HEK293T (cell line): ENCODE measurements around the gene KCND2.

Source experiments
- ARNT ChIP-seq: fragments of 450-650 bp; IDR thresholded peaks from 2 replicates; pipeline ENCODE4 v1.6.1; 2017; ENCODE audit warnings: mild to moderate bottlenecking
- CTBP1 ChIP-seq: fragments of 450-650 bp; IDR thresholded peaks from 2 replicates; pipeline ENCODE4 v1.6.1; 2016; ENCODE audit warnings: borderline replicate concordance
- ELF4 ChIP-seq: fragments of 450-650 bp; IDR thresholded peaks from 2 replicates; pipeline ENCODE4 v1.6.1; 2017; ENCODE audit warnings: antibody characterized with exemption
- FOXA1 ChIP-seq: fragments of 450-650 bp; IDR thresholded peaks from 2 replicates; pipeline ENCODE4 v1.6.1; 2016; ENCODE audit warnings: mild to moderate bottlenecking
- FOXK2 ChIP-seq: fragments of 450-650 bp; IDR thresholded peaks from 2 replicates; pipeline ENCODE4 v1.6.1; 2016; ENCODE audit warnings: mild to moderate bottlenecking
- FOXM1 ChIP-seq: fragments of 450-650 bp; IDR thresholded peaks from 2 replicates; pipeline ENCODE4 v1.6.1; 2017; ENCODE audit warnings: mild to moderate bottlenecking, borderline replicate concordance
- HDGF ChIP-seq: fragments of 450-650 bp; IDR thresholded peaks from 2 replicates; pipeline ENCODE4 v1.6.1; 2017; ENCODE audit warnings: antibody characterized with exemption, borderline replicate concordance
- L3MBTL2 ChIP-seq: fragments of 450-650 bp; conservative IDR thresholded peaks from 2 replicates; pipeline ENCODE4 v1.6.1; 2016; ENCODE audit warnings: mild to moderate bottlenecking
- LEF1 ChIP-seq: fragments of 450-650 bp; IDR thresholded peaks from 2 replicates; pipeline ENCODE4 v1.6.1; 2017; ENCODE audit warnings: mild to moderate bottlenecking, borderline replicate concordance
- NFRKB ChIP-seq: fragments of 450-650 bp; IDR thresholded peaks from 2 replicates; pipeline ENCODE4 v1.6.1; 2016; ENCODE audit warnings: mild to moderate bottlenecking, moderate library complexity
- SP1 ChIP-seq: fragments of 450-650 bp; IDR thresholded peaks from 2 replicates; pipeline ENCODE4 v1.6.1; 2017
- SUZ12 ChIP-seq: fragments of 450-650 bp; IDR thresholded peaks from 2 replicates; pipeline ENCODE4 v1.6.1; 2016; ENCODE audit warnings: mild to moderate bottlenecking
- TARDBP ChIP-seq: fragments of 450-650 bp; IDR thresholded peaks from 2 replicates; pipeline ENCODE4 v1.6.1; 2016
- ZNF384 ChIP-seq: fragments of 450-650 bp; IDR thresholded peaks from 2 replicates; pipeline ENCODE4 v1.6.1; 2016

DNA sequence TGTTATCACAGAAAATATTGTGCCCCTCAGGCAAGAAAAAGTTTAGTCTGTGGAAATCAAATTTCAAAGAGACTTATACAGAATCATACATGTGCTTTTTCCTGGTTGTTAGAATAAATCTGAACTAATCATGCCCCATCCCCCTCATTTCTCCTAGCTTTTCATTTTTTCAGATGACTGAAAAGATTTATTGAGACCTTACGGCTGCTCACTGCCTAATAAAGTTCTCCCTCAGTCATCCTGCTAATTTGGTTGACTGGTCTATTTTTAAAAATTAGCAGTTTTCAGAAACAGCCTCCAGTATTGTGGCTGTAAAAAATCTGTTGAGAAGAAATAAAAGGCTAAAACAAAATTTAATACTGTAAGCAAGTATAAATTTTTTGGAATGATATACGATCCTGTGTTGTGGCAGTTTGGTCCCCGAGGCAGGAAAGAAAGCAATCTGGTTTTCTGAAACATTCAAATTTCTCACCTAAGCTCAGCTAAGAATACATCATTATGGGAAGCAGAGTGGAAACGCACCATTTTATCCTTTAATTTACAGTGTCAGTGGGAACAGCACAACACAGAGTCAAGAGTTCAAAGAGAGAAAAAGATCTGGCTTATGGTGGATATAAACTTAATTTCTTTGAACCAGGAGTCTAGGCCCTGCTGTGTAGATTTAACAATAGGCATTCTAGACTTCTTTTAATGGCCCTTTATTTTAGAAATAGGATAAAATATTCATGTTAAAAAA, 144.4 kb downstream of the KCND2 start:
- TF ChIP-seq L3MBTL2, result no peak
- TF ChIP-seq HDGF, result no peak
- TF ChIP-seq TARDBP, result no peak
- no peak for TF ChIP-seq ELF4
- no peak for TF ChIP-seq FOXK2
- TF ChIP-seq ARNT, result no peak
- no peak for TF ChIP-seq FOXA1
- no peak for TF ChIP-seq SUZ12
- no peak for TF ChIP-seq CTBP1
- no peak for TF ChIP-seq FOXM1
- no peak for TF ChIP-seq SP1
- no peak for TF ChIP-seq ZNF384
- TF ChIP-seq NFRKB, result no peak
- TF ChIP-seq LEF1, result no peak
